GM21390 (cell line): Measurements from ENCODE around the gene GABRG3.
"Not testable (repeated sequence)": the region's sequence is repeated elsewhere in the genome, so short reads cannot be mapped to it uniquely, and the experiment has no call there.

Experiments used
- ATAC-seq: cut with Tn5 transposase; IDR thresholded peaks from one replicate; pipeline ENCODE4 v1.9.1; 2021; ENCODE audit not compliant: unreplicated experiment

Gene GABRG3

DNA sequence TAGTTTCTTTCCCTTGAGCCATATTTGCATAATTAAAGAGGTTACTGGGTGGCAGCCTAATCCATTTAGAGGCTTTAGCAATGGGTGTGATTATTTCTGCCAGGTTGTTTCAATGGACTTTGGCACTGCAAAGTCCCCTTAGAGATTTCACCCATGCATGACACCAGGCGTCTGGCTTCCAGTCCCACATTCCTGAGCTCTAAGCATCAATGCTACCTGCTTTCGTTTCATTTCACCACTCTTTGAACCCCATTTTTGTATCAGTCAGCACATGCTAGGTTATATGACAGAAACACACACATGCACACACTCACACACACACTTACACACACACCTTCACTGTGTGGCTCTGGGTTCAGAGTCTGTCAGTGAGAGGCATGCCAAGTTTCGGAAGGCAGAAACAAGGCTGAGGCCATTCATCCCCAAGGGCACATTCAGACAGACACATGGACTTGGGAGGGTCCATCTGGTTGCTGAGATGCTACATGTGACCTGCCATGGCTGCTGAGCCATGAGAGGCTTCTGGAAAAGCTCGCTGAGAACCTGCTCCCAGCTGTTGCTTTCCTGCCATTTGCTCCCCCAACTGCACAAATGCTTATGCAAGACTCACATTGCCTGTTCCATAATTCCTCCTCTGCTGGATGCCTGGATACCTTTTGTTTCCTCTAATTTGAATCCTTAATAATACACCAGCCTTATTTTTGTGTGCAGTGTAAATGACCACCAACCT, 354.1 kb downstream of the GABRG3 start:
- no peak for ATAC-seq

DNA sequence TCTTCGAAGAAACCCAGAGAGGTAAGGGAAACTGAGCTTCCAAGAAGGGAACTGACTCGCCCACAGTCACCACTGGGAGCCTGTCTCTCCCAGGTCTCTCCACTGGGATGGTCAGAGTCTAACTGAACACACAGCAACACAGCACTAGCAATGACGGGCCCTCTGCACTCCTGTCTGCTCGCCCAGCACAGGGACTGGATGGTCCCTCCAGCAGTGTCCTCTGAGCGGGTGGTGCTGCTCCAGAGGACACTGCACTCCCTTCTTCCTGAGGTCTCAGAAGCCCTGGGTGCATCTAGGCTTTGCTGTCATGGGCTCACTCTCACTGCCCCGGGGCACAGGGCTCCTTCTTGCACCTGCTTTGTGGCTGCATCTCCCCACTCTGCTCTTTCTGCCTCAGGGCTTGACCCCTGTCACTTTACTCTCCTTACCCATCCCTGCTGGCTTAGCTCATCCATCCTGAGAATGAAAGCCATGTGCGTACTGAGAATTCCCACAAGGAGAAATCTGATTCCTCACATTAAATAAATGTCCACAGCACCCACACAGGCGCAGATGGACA, 356.6 kb downstream of the GABRG3 start:
- no peak for ATAC-seq

DNA sequence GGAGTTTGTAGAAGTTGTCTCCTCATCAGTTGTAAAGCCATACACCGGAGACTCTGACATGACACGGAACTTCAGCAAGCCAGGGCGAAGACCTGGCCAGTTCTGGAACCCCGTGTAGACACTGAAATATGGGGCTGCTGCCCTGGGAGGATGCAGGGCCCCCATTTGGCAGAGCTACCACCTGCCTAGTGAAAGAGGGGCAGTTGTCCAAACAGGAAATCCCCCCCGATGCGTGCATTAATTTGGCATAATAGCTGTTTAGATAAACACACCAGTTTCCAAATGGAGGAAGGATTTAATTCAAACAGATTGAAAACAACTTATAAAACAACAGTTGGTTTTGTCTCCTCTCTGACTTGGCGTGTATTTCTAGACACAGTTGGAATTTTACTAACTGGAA, 357.2 kb downstream of the GABRG3 start:
- no peak for ATAC-seq

DNA sequence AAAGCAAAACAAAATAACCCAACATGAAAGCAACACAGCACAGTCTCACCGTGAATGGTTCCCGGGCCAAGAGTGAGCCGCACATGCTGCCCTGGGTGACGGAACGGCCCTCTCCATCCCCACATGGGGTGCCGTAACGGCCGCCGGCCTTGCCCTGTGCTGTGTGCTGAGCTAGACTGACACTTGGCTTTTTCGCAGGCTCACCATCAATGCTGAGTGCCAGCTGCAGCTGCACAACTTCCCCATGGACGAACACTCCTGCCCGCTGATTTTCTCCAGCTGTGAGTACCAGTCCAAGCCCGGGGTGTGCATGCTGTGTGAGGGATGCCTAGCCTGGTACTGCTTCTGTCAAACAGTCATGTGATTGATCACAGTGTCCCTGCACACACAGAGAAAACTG, 357.6 kb downstream of the GABRG3 start:
- no peak for ATAC-seq

DNA sequence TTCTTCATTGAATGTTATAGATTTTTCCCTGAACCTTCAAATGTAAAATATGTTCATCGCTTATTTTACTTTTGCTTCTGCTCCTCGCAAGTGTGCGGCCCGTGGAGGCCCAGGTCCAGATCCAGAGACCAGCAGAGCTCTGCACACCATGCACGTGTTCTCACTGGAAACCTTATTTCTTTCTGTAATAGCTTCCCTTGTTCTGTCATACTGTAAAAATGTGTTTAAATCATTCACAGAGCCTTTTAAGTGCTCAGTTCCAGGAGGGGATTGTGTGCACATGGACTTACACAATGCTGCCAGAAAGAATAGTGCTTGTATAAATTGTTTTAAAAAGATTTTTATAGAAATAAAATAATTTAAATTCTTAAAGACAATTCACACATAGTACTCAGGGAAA, 359.3 kb downstream of the GABRG3 start:
- no peak for ATAC-seq

DNA sequence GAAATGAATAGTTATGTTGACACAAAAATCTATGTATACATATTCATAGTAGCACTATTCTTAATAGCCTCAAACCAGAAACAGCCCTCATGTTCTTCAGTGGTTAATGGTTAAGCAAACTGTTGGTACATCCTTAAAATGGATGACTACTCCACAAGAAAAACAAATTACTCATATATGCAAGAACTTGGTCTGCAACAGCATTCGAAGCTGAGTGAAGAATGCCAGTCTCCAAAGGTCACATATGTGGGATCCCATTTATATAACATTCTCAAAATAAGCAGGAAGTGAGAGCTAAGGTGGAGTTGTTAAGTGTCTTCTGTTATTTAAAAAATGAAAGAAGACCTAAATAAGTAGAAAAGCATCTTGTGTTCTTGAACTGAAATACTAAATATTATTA, 365.7 kb downstream of the GABRG3 start:
- ATAC-seq, result no peak

DNA sequence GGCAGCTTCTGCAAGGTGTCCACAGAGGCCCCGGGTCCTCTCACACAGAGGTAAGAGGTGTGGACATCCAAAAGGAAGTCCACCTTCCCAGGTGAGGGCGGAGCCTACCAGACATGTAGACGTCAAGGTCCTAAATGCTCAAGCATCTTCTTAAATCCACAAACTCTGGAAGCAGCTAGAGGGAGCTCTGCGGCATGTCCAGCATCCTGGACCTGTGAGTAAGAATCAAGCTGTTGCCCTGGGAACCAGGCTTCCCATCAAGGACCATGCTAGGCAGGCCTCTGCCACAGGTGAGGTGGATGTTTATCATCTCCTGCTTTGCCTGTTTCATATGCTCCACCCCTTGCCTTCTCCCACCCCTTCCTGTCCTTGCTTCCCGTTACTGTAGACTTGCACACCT, 368.2 kb downstream of the GABRG3 start:
- ATAC-seq, result no peak

DNA sequence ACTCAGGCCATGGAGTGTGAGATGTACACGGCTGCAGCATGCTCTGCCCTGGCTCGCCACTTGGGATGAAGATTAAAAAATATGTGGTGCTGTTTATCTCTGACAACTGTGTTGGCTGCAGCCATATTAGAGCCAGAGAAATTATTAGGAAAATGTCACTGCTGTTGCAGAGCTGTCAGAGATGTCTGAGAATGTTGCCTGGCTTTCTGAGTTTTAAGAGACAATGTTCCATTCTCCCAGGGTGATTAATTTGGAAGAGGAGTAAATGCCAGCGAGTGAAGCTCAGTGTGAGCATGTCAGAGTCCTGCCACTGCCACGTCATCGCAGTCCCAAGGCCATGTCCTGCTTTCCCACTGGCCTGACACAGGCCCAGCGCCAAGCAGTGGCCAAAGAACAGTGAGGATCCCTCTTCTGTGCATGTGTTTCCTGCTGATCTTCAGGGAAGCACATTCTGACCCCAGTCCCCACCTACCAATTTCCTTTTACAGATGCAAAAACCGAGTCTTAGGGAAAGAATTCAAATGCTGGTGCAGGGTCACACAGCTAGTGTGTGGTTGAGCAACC, 370.9 kb downstream of the GABRG3 start:
- ATAC-seq, result no peak

DNA sequence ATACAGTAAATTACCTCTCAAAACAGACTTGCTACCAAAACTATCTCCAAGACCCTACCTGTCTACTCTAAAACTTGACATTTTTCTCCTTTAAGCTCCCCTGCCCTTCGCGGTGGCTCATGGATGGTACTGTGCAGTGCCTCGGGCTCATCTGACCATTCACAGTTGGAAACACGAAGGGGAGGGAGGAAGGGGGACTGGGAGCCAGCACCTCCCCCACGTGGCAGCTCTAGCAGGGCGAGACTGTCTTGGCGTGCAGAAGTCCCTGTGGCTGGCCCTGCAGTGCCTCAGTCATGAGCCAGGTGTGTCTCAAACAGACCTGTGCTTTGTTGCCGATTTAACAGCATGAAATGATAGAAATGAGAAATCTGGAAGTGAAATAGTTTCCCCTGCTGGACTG, 372.0 kb downstream of the GABRG3 start:
- ATAC-seq, result no peak

DNA sequence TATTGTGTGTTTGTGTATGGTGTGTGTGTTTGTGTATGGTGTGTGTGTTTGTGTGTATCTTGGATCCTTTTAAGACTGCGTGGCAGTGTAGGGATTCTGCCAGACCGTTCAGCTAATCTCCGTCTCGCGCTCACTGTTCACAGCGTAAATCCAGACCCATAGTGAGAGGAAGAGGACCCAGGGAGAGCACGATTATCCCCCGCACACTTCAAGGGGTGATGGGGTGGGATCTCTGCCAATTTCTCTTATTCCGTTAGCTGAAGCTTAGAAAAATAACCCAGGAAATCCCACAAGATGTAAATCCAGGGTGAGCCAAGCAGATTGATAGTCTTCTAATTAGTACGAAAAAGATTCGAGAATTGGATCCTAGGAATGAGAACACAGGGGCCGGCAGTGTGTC, 381.2 kb downstream of the GABRG3 start:
- ATAC-seq, result no peak

DNA sequence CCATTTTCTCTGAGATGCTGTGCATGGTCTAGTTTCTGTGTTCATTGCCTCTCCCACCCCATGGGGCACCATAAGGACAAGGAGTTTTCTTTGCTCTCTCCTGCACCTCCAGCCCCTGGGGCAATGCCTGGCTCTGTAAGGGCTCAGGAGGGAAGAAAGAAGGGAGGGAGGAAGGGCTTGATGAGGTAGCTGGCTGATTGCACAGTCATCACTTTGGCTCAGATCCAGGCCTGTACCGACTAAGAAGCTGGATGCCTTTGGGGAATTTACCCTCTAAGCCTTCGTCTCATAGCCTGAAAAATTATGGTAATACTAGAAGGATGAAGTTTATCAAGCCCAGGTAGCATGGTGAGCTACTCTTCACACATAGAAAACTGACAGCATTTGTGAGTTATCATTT, 382.9 kb downstream of the GABRG3 start:
- no peak for ATAC-seq

DNA sequence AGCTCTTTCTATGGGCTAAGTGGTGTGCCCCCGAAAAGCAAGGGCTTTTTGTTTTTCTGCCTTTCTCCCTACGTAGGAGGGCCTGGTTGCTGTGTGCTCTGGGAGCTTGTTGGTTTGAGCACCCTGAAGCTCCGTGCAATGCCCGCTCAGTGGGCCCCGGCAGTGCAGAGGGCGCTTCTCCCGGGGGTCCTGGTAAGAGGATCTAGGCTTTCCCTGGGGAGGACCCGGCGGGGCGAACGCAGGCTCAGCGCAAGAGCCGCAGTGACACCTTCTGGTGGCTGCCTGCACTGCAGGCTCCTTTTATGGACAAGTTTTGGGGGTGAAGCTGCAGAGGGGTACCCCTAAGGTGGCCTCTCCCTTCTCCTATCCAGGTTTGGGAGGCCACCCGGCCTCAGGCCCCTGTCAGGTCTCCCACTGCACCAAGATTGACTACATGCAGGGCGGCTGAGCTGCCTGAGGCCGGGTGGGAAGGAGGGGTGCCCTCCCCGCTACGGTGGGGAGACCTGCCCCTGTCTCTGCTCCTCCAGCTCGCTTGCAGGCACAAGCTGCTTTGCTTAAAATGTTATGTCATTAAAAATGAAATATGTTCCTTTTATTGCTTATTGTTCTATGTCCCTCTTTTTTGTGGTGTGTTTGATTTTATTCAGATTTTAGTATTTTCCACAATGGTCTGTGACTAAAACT, 387.9 kb downstream of the GABRG3 start:
- no peak for ATAC-seq

DNA sequence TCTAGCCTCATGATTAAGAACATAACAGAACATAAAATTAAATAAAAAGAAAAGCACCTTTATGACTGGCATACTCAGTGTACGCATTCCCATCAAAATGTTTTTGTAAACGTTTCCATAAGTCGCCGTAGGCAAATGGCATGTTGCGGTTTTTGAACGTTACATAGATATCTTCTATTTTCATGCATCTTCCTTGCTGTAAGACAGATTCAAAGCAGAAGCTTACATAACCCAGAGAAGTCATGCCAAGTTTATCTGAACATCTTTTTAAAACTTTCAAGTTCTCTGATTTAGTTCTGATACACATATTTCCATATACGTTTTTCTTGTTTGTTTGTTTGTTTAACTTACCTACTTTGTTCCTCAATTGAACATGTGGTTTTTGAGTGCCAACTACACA, 388.6 kb downstream of the GABRG3 start:
- no peak for ATAC-seq

DNA sequence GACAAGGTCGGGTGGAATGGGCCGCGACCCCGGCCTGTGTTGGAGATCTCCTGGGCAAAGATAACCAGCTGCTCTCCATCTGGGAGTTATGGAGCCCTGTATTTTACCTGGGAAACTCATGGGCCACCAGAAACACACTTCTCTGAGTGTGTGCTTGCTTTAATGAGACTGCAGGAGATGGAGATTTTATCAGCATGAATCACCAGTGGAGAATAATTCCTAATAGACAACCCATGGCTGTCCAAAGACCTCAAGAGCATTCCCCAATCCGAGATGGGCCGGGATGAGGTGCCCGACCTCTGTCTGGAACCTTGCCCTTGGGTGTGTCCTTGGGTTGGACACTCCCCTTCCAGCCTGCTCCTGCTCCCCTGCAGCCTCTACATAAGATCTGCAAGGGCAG, 389.3 kb downstream of the GABRG3 start:
- no peak for ATAC-seq

DNA sequence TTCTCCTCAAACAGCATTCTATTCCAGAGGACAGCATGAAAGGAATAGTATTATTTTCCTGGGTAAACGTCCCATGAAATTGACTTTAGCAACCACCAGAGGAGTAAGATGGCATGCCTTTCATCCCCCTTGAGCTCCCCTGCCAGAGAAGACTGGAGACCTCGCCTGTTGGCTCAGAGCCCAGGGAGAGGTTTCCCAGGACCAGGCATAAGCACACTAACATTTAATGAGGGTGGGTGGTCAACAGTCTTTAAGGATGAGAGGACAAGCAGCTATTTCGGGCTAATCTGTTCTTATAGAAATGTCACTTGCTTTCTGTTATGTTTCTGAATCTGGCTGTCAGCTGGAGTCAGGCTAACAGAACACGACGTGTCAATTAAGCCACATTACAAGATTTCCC, 390.5 kb downstream of the GABRG3 start:
- no peak for ATAC-seq

DNA sequence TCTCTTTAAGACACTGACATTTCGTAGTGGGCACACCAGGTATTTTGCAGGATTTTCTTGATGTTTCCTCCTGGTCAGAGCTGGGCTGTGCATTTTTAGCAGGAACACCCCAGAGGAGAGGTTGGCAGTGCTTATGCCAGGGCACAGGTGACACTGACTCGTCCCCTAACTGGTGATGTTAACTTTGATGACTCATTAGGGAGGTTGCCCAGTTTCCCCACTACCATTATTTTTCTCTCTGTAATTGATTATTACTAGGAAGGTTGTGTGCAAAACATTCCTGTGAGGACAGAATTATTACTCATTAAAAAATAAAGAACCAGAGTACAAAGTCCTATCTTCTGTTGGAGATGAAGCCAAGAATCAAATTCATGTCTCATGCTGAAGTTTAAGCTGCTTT, 394.5 kb downstream of the GABRG3 start:
- no peak for ATAC-seq

DNA sequence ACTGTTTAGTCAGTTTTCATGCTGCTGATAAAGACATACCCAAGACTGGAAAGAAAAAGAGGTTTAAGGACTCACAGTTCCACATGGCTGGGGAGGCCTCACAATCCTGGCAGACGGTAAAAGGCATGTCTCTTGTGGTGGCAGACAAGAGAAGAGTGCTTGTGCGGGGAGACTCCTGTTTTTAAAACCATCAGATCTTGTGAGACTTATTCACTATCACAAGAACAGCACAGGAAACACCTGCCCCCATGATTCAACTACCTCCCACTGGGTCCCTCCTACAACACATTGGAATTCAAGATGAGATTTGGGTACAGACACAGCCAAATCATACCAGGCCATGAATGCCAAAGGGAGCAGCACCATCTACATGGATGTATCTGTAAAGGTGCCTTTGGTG, 406.4 kb downstream of the GABRG3 start:
- not testable (repeated sequence) for ATAC-seq

DNA sequence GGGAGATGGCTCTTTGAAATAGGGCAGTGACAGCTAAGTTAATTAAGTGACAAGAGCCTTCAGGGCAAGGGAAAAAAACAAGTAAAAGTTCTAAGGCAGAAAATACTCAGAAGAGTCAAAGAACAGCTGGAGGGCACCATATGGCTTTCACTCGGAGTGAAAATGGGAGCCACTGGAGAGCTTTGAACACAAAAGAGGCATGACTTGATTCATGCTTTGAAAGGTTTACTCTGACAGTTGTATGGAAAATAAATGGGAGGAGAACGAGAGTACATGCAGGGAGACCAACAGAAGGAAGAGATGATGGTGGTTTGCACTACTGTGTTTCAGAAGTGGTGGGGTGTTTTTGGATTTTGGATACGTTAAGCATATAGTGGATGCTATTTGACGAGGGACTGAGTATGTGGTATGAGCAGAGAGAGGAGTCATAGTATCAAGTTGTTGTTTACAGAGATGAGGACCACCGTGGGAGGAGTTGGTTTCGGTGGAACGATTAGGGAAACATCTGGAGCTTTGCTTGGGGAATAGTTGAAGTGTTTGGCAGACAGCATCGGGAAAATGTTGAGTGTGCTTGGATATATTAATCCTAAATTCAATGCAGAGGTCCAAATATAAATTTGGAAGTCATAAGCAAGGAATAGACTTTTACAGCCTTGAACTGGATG, 411.5 kb downstream of the GABRG3 start:
- ATAC-seq, result no peak

DNA sequence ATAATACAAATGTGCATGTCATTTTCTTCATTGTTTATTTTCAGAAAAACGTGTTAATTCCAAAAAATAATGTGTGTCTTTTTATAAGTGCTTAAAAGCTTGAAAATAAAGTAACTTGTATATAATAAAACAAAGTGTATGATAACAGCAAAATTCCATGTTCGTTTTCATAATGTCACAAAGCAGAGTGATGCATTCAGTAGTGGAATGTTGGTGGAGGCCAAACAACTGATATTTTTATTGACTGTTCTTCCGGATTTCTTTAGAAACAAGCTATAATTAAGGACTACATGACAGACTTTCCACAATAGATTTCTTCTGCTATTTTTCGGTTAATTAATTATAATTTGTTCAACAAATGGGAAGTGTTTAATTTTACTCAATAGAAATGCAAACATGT, 412.7 kb downstream of the GABRG3 start:
- ATAC-seq, result no peak

DNA sequence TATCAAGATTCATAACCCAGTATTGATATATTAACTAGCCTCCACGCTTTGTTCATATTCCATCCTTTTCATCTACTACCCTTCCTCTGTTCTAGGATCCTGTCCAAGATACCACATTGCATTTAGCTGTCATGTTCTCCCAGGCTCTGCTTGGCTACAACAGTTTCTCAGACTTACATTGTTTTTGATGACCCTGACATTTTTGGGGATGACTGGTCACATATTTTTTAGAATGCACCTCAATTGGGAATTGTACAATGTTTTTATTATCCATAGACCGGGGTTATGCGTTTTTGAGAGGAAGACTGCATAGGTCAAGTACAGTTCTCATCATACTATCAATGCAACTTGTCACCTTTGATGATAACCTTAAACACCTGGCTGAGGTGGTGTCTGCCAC, 421.2 kb downstream of the GABRG3 start:
- no peak for ATAC-seq

DNA sequence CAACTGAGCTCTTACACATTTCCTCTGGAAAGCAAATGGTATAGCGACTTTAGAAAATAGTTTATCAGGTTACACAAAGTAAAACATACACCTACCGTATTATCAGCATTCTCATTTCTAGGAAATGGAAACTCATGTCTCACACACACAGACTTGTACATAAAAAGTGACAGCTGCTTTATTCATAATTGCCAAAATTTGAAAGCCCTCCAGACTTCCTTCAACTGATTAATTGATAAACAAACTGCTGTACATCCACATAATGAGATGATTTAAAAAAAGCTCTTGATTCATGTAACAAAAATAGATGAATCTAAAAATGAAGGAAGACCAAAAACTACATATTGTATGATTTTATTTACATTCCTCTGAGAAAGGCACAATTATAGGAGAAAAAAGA, 425.5 kb downstream of the GABRG3 start:
- no peak for ATAC-seq

DNA sequence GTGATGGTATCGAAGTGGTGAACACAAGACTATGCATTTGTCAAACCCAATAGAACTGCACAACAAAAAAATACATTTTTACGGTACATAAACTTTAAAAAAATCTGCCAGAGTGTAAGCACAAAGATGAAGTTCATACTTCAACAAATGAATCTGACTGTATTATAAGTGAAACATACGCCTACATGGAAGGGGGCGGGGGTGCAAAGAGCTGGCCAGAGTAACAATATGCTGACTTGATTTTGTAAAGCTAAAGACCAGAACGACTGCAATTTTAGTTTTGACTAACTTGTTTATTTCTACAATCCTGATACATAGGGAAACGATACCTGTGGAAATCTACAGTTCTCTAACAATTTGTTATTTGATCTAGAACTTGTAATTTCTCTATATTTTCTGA, 426.0 kb downstream of the GABRG3 start:
- ATAC-seq, result no peak
